ENCODE data around the gene EXOC8. TPM values are rescaled to one million over a fixed set of nuclear protein-coding genes. Genes with fewer than 3 reads are reported as not detected.

EXOC8 gene
- total and polyA plus RNA-seq, 2 of the 13 experiments (the other 11 are each of a cell fraction or from before 2014, with no cell fraction given), result 2.1 to 7.9 TPM

DNA sequence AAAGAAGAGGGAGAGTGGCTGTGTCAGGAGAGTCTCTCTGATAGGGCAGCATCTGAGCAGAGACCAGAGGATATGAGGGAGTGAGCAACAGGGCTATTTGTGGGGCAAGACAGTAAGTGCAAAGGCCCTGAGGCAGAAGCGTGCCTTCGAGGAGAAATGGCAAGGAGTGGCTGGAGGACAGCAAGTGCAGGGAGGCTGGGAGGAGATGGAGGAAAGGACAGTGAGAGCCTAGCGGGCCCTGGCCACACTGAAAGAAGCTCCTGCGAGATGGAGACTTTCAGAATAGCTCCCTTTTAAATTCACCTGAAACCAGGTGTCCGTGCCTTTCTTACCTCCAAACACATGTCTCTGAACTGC is 25.2 kb downstream of the EXOC8 start:
- Histone ChIP-seq H3K4me3 (replicated peaks in 1 of 3; ENCODE audit: insufficient read depth in 1 of 3, low read depth in 2 of 3, low read length in 3 of 3) (no peak overlapping the region), H3K27ac (ENCODE audit: extremely low read length, insufficient read depth, low read length) (no peak overlapping the region), H2AFZ (ENCODE audit: low read length) (no peak overlapping the region), H3K9me3 (ENCODE audit: low read length) (no peaks in the 10 kb centered on the region), H3K27me3 (ENCODE audit: control insufficient read depth in 1 of 2, insufficient read depth in 2 of 2, low read length in 2 of 2) (peaks cover 0 to 2% of the 10 kb centered on the region in 2 experiments; a peak in 1 of 5 replicates), H3K9ac (ENCODE audit: insufficient read depth, low read depth, low read length) (no peak overlapping the region), H3K36me3 (replicated peaks in 1 of 2; ENCODE audit: control insufficient read depth in 1 of 2, insufficient read depth in 2 of 2, low read length in 2 of 2) (no peaks in the 10 kb centered on the region), H3K4me2 (ENCODE audit: low read depth, low read length) (no peak overlapping the region), H4K20me1 (ENCODE audit: insufficient read depth, low read length) (no peaks in the 10 kb centered on the region), H3K79me2 (ENCODE audit: insufficient read depth, low read length) (no peaks in the 10 kb centered on the region), H3K4me1 (ENCODE audit: insufficient read depth, low read length) (peaks cover 14% of the 10 kb centered on the region; the same call in 1 of the 2 replicates)
- FAIRE-seq, result no peak
- 73% methylated on average over 5 of the region's 5 CpGs for WGBS (ENCODE audit: low lambda C conversion rate)
- ChIA-PET CTCF (ENCODE audit: low intra/inter-chr PET ratio, low total read pairs) (no interaction called here), POLR2A (no interaction called here)
- no peak for ATAC-seq
- no TSS peak for BruUV-seq (replicated peaks)
- in situ Hi-C loops (cut with HindIII; ENCODE audit: extremely low pct_ligation_motif_present, low pct_unique_long_range_greater_than_20kb) (no loop called here), intact Hi-C loops (cut with micrococcal nuclease; ENCODE audit: unreplicated experiment) (no loop called here)
- TF ChIP-seq MED13 (CRISPR knock-in tag; IDR thresholded peaks at IDR 0.05) (no peak), DMAP1 (CRISPR knock-in tag; IDR thresholded peaks at IDR 0.05) (no peak), MTA3 (CRISPR knock-in tag; IDR thresholded peaks at IDR 0.05) (no peak), TOE1 (CRISPR knock-in tag; IDR thresholded peaks at IDR 0.05) (no peak), ZNF235 (CRISPR knock-in tag; IDR thresholded peaks at IDR 0.05; ENCODE audit: borderline replicate concordance) (no peak)
- TF ChIP-seq, protein P1, sequence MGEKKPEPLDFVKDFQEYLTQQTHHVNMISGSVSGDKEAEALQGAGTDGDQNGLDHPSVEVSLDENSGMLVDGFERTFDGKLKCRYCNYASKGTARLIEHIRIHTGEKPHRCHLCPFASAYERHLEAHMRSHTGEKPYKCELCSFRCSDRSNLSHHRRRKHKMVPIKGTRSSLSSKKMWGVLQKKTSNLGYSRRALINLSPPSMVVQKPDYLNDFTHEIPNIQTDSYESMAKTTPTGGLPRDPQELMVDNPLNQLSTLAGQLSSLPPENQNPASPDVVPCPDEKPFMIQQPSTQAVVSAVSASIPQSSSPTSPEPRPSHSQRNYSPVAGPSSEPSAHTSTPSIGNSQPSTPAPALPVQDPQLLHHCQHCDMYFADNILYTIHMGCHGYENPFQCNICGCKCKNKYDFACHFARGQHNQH (CRISPR knock-in tag; IDR thresholded peaks at IDR 0.05), result no peak
- TF ChIP-seq, protein P2, sequence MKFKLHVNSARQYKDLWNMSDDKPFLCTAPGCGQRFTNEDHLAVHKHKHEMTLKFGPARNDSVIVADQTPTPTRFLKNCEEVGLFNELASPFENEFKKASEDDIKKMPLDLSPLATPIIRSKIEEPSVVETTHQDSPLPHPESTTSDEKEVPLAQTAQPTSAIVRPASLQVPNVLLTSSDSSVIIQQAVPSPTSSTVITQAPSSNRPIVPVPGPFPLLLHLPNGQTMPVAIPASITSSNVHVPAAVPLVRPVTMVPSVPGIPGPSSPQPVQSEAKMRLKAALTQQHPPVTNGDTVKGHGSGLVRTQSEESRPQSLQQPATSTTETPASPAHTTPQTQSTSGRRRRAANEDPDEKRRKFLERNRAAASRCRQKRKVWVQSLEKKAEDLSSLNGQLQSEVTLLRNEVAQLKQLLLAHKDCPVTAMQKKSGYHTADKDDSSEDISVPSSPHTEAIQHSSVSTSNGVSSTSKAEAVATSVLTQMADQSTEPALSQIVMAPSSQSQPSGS (CRISPR knock-in tag; IDR thresholded peaks at IDR 0.05), result no peak
- DNase-seq (ENCODE audit: low spot score), result no peak

All from HepG2 (cell line).